IPS DF 4.7 (cell line): Measurements from ENCODE around the gene EXOC2.
A peak's percentile ranks its signal among the peaks of the same experiment; 100 is the strongest.

Source experiments
- DNase-seq: peaks from one replicate; pipeline ENCODE4 v3.0.0-alpha.2; 2013; ENCODE audit warnings: low spot score; ENCODE audit errors: extremely low read depth

EXOC2 gene

DNA sequence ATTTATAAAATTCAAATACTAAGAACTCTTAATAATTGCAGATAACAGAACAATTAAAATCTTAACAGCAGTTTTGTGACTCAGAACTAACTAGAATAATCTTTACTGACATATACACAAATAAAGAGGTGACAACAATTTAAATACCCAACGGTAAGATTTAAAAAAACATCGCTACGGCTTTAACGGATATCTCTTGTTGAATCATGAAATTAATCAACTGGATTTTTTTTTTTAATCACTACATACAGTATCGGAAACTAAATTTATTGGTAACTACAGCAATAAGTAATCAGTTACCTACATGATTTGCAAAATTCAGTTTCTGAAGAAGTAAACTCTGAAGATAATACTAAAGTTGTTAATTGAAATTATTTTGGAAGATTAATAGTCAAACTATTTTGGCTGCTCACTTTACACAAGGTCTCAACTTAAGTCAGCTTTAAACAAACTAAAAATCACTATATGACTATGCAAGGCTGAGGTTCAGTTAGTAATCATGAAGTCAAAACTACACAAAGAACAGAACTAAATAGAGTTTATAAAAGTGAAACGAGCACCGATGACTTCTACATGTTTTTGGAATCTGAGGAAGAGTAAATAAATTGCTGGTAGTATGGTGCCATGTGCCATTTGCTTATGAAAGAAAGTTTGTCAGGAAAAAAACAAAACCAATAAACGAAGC lies 164.8 kb downstream of the EXOC2 start:
- no peak for DNase-seq

- DNase-seq: no peak
Measured at GRCh38 chr6:524803-525202, 168.1 kb downstream of the EXOC2 start.

DNA sequence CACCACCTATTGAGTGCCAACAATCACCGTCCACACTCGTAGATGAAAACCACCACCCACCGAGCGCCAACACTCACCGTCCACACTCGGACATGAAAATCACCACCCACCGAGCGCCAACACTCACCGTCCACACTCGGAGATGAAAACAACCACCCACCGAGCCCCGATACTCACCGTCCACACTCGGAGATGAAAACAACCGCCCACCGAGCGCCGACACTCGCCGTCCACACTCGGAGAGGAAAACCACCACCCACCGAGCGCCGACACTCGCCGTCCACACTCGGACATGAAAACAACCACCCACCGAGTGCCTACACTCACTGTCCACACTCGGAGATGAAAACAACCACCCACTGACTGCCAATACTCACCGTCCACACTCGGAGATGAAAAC lies 172.1 kb downstream of the EXOC2 start:
- no peak for DNase-seq

GRCh38 chr6:518218-518617 lies 174.7 kb downstream of the EXOC2 start:
- DNase-seq: no peak

DNA sequence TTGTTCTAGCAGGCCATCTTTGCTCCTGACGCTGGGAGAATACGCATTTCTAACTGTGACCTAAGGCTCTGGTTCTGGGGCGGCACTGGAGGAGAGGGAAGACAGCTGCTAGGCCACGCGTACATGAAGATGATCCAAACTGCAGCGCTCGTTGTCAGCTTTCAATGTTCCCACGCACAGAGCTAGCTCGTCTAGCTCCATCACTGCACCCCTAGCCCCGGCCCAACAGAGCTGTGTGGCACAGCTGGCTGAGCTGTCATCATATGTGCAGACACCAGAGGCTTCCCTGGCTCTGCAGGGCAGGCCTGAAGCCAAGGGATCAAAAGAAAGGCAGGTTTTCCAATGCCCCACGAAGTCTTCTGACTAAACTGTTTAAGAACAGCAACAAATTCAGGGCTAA lies 176.7 kb downstream of the EXOC2 start:
- no peak for DNase-seq

- no peak for DNase-seq
Measured at GRCh38 chr6:515267-515666, 177.7 kb downstream of the EXOC2 start.

GRCh38 chr6:514396-514978 lies 178.5 kb downstream of the EXOC2 start:
- peak; percentile 5 for DNase-seq

- DNase-seq: no peak
Measured at GRCh38 chr6:513961-514360, 179.0 kb downstream of the EXOC2 start.

GRCh38 chr6:513058-513457 lies 179.9 kb downstream of the EXOC2 start:
- no peak for DNase-seq

DNA sequence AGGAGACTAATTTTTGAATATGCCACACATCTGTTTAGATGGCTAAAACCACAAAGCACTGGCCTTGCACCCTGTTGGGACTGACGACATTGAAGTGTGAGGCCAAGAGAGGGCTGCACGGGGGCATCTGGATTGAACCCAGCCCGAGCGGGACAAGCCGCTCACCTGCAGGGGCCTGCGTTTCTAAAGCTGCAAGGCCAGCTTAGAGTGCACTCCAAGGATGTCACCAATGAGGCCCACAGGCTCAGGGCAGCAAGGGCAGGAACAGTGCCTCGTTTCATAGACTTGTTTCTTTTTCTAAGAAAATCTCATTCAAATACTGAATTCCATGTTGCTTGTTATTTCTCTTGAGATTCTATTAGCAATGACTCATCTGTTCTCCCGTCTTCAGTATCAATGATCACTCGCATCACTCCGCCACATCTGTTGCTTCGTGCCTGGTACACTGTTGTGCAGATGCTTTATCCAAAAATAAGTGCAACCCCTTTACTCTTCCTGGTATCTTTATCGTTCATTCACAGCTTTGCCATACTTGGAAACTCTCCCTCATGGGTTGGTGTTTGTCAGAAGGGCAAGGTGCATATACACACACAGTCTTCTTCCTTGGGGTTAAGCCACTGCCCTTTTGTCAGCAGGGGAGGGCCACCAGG lies 181.3 kb downstream of the EXOC2 start:
- DNase-seq: no peak

GRCh38 chr6:509676-510075 lies 183.3 kb downstream of the EXOC2 start:
- DNase-seq: no peak

DNA sequence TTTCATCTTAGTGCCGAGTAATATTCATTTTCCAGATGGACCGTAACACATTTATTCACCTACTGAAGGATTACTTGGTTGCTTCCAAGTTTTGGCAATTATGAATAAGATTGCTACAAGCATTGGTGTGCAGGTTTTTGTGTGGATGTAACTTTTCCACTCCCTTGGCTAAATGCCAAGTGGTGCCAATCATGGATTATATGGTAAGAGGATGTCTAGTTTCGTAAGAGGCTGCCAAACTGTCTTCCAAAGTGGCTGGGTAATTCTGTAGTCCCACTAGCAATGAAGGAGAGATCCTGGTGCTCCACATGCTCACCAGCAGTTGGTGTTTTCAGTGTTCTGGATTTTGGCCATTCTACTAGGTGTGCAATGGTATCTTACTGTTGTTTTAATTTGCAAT lies 184.3 kb downstream of the EXOC2 start:
- DNase-seq: no peak

- DNase-seq: no peak
Measured at GRCh38 chr6:508006-508405, 184.9 kb downstream of the EXOC2 start.

DNA sequence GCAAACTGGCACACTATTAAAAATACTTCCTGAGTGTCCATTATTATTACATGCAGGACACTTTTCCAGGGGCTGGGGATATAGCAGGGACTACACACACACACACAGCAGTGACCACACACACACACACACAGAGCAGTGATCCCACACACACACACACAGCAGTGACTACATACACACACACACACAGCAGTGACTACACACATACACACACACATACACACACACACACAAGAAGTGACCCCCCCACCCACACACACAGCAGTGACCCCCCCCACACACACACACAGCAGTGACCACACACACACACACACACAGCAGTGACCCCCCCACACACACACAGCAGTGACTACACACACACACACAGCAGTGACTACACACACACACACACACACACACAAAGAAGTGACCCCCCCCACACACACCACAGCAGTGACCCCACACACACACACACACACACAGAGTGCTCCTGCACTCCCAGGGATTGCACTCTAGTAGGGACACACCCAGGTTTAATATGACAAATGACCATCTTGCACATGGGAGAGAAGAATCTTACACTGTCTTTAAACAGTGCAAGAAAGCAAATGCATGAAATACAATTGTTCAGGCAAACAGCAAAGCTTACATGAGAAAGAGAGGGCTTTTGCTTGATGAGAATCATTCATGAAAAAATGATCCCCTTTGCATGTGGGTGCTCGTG lies 185.9 kb downstream of the EXOC2 start:
- no peak for DNase-seq

- no peak for DNase-seq
Measured at GRCh38 chr6:506508-506907, 186.4 kb downstream of the EXOC2 start.

GRCh38 chr6:505374-505773 lies 187.6 kb downstream of the EXOC2 start:
- no peak for DNase-seq

GRCh38 chr6:504446-504980 lies 188.4 kb downstream of the EXOC2 start:
- no peak for DNase-seq

GRCh38 chr6:503610-504362 lies 189.2 kb downstream of the EXOC2 start:
- DNase-seq: no peak

DNA sequence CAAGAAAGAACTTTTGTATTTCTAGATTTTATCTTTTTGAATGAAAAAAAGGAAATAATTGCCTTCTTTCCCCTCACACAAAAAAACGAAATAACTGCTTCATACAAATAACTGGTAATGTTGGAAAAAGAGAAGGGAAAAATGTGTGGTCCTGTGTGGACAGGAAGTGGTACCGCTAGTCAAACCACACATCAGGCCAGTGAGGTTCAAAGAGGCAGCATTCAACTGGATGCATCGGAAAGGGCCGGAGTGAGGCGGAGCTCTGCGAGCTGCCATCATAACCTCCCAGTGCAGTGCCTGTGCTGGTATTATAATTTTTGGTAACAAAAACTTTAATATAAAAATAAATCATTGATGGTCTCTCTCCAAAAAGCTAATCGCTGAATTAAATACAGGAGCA lies 190.2 kb downstream of the EXOC2 start:
- no peak for DNase-seq

- no peak for DNase-seq
Measured at GRCh38 chr6:501891-502601, 190.9 kb downstream of the EXOC2 start.

DNA sequence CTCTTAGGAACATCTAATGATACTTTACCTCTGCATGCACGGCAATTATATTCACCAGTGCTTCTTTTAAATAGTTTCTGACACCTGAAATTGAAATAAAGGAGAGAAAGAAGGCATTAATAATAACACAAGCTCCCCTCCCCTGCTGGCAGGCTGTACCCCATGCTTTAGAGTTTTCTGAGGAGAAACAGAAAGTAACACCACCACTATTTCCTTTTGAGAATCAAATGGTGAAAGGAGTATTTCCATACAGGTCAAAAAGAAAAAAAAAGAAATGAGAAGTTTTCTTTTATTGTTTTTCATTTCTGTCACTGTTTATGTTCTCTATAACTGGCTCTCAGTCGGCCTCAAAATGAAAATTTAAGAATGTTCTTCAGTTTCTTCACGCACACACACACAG lies 193.3 kb downstream of the EXOC2 start:
- DNase-seq: no peak
